Measurements from ENCODE around the gene PIF1.

GRCh38 chr15:64772488-64772887 is 53.0 kb downstream of the PIF1 start:
- TF ChIP-seq, protein P1, sequence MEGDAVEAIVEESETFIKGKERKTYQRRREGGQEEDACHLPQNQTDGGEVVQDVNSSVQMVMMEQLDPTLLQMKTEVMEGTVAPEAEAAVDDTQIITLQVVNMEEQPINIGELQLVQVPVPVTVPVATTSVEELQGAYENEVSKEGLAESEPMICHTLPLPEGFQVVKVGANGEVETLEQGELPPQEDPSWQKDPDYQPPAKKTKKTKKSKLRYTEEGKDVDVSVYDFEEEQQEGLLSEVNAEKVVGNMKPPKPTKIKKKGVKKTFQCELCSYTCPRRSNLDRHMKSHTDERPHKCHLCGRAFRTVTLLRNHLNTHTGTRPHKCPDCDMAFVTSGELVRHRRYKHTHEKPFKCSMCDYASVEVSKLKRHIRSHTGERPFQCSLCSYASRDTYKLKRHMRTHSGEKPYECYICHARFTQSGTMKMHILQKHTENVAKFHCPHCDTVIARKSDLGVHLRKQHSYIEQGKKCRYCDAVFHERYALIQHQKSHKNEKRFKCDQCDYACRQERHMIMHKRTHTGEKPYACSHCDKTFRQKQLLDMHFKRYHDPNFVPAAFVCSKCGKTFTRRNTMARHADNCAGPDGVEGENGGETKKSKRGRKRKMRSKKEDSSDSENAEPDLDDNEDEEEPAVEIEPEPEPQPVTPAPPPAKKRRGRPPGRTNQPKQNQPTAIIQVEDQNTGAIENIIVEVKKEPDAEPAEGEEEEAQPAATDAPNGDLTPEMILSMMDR (IDR thresholded peaks at IDR 0.05; ENCODE audit: low read length), result no peak
- TF ChIP-seq EZH2phosphoT487 (IDR thresholded peaks at IDR 0.05; ENCODE audit: low read length) (no peak), EZH2 (optimal IDR thresholded peaks at IDR 0.05; ENCODE audit: low read depth, low read length) (no peak)

All from MM.1S (cell line).